Panc1 (cell line): ENCODE results near the gene GNAI3. TPM values are rescaled to one million over a fixed set of nuclear protein-coding genes. Genes with fewer than 3 reads are reported as not detected.

ENCODE experiments used
- ATAC-seq: fragments of 200-7000 bp; cut with Tn5 transposase; 2 replicates; pipeline ENCODE4 v1.9.1; 2020; ENCODE audit warnings: mild to moderate bottlenecking, moderate library complexity
- BruUV-seq: library from RNA; stranded (reverse); fragments of 400-500 nt; replicated peaks from 2 replicates; lab custom pipeline; 2021; lab: Mats Ljungman, UMichigan
- CTCF ChIA-PET: fragments of 300-600 bp; sonication (Branson Sonifier 250); formaldehyde crosslinking; loops from one replicate; lab custom pipeline; 2022; ENCODE audit warnings: antibody characterized with exemption; lab: Charles Lee
- POLR2A ChIA-PET: fragments of 300-600 bp; sonication (Branson Sonifier 250); formaldehyde crosslinking; loops from one replicate; lab custom pipeline; 2022; ENCODE audit warnings: antibody characterized with exemption; lab: Charles Lee
- DNase-seq: peaks from one replicate; pipeline ENCODE4 v3.0.0-alpha.2; 2010; ENCODE audit warnings: low read depth, low spot score
- H3K27ac ChIP-seq: 2 replicates; pipeline ENCODE4 v1.5.1; 2011; ENCODE audit warnings: mild to moderate bottlenecking, low read length, inconsistent platforms
- H3K27me3 ChIP-seq: fragments of 200-500 bp; sonication (Bioruptor generic); 2 replicates; pipeline ENCODE4 v1.6.0; 2014; ENCODE audit warnings: low read length, inconsistent platforms; ENCODE audit not compliant: control insufficient read depth, insufficient read depth
- H3K36me3 ChIP-seq: fragments of 200-500 bp; sonication (Bioruptor generic); 2 replicates; pipeline ENCODE4 v1.5.1; 2014; ENCODE audit warnings: inconsistent platforms, mild to moderate bottlenecking, low read length, moderate library complexity; ENCODE audit not compliant: control insufficient read depth, insufficient read depth
- H3K4me1 ChIP-seq: 2 replicates; pipeline ENCODE4 v1.5.1; 2011; ENCODE audit warnings: inconsistent platforms, mild to moderate bottlenecking, low read length, moderate library complexity; ENCODE audit not compliant: control insufficient read depth, insufficient read depth
- H3K4me3 ChIP-seq, 2 experiments: 2 replicates each; pipeline ENCODE4 v1.5.1; 2011 to 2012; ENCODE audit warnings: low read depth in 2 of 2, low read length in 2 of 2, mild to moderate bottlenecking in 2 of 2, inconsistent platforms in 1 of 2, moderate library complexity in 1 of 2
- H3K9me3 ChIP-seq: fragments of 200-500 bp; sonication (Bioruptor generic); 2 replicates; pipeline ENCODE4 v1.5.1; 2014; ENCODE audit warnings: low read depth, mild to moderate bottlenecking, inconsistent platforms, low read length, moderate library complexity; ENCODE audit not compliant: control insufficient read depth, insufficient read depth
- POLR2AphosphoS5 ChIP-seq: IDR thresholded peaks from 2 replicates; pipeline ENCODE4 v1.6.1; 2012; ENCODE audit warnings: mild to moderate bottlenecking, low read depth, low read length, moderate library complexity
- SIN3A ChIP-seq: IDR thresholded peaks from 2 replicates; pipeline ENCODE4 v1.6.1; 2012; ENCODE audit warnings: low read depth, mild to moderate bottlenecking, low read length, moderate library complexity, borderline replicate concordance; ENCODE audit not compliant: insufficient read depth
- TCF7L2 ChIP-seq: IDR thresholded peaks from 2 replicates; pipeline ENCODE4 v1.6.1; 2011; ENCODE audit warnings: mild to moderate bottlenecking, low read depth, low read length, inconsistent platforms
- in situ Hi-C: cut with HindIII; loops from 2 replicates; pipeline ENCODE4 v1.10.0; 2016; ENCODE audit warnings: low sequenced_read_pairs, low pct_unique_long_range_greater_than_20kb
- intact Hi-C: fragments of 100-400 bp; cut with micrococcal nuclease; formaldehyde crosslinking; loops from one replicate; pipeline ENCODE4 v1.10.0; 2022; ENCODE audit not compliant: unreplicated experiment
- total RNA-seq: library from RNA; stranded (reverse); gene quantifications from one replicate; pipeline ENCODE4 v1.2.1, GENCODE V29; 2021; ENCODE audit not compliant: unreplicated experiment
- TF ChIP-seq, protein P1 (sequence below), 2 experiments: IDR thresholded peaks; 2 replicates each; pipeline ENCODE4 v1.6.1; 2011 to 2012; ENCODE audit warnings: low read depth in 2 of 2, control low read depth in 1 of 2, low read length in 1 of 2, mild to moderate bottlenecking in 1 of 2, moderate library complexity in 1 of 2; ENCODE audit not compliant: insufficient read depth in 1 of 2
- TF ChIP-seq, protein P2 (sequence below): fragments of 450-650 bp; IDR thresholded peaks from 2 replicates; pipeline ENCODE4 v1.5.1; 2017; ENCODE audit warnings: mild to moderate bottlenecking

GNAI3 gene
- total RNA-seq, 1 experiment from 2014 or later = 6.4 TPM

DNA sequence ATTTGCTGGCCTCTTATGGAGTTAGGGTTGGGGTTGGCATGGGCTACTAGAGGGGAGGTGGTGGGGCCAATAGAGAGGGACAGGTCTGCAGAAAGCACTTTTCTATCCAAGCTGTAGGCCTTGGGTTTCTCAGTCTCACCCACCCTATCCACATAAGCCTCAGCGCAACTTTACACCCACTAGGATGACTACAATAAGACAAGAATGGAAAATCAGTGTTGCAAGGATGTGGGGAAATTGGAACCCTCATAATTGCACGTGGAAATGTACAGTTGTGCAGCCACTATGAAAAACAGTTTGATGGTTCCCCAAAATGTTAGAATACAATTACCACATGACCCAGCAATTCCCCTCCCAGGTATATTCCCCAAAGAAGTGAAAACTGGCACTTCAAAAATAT, 93.4 kb downstream of the GNAI3 start:
- TF ChIP-seq TCF7L2 (no peak), SIN3A (no peak), POLR2AphosphoS5 (no peak)
- TF ChIP-seq, protein P1, sequence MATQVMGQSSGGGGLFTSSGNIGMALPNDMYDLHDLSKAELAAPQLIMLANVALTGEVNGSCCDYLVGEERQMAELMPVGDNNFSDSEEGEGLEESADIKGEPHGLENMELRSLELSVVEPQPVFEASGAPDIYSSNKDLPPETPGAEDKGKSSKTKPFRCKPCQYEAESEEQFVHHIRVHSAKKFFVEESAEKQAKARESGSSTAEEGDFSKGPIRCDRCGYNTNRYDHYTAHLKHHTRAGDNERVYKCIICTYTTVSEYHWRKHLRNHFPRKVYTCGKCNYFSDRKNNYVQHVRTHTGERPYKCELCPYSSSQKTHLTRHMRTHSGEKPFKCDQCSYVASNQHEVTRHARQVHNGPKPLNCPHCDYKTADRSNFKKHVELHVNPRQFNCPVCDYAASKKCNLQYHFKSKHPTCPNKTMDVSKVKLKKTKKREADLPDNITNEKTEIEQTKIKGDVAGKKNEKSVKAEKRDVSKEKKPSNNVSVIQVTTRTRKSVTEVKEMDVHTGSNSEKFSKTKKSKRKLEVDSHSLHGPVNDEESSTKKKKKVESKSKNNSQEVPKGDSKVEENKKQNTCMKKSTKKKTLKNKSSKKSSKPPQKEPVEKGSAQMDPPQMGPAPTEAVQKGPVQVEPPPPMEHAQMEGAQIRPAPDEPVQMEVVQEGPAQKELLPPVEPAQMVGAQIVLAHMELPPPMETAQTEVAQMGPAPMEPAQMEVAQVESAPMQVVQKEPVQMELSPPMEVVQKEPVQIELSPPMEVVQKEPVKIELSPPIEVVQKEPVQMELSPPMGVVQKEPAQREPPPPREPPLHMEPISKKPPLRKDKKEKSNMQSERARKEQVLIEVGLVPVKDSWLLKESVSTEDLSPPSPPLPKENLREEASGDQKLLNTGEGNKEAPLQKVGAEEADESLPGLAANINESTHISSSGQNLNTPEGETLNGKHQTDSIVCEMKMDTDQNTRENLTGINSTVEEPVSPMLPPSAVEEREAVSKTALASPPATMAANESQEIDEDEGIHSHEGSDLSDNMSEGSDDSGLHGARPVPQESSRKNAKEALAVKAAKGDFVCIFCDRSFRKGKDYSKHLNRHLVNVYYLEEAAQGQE (IDR thresholded peaks at IDR 0.05; ENCODE audit: insufficient read depth in 1 of 2, low read depth in 2 of 2, low read length in 1 of 2) = no peak
- TF ChIP-seq, protein P2, sequence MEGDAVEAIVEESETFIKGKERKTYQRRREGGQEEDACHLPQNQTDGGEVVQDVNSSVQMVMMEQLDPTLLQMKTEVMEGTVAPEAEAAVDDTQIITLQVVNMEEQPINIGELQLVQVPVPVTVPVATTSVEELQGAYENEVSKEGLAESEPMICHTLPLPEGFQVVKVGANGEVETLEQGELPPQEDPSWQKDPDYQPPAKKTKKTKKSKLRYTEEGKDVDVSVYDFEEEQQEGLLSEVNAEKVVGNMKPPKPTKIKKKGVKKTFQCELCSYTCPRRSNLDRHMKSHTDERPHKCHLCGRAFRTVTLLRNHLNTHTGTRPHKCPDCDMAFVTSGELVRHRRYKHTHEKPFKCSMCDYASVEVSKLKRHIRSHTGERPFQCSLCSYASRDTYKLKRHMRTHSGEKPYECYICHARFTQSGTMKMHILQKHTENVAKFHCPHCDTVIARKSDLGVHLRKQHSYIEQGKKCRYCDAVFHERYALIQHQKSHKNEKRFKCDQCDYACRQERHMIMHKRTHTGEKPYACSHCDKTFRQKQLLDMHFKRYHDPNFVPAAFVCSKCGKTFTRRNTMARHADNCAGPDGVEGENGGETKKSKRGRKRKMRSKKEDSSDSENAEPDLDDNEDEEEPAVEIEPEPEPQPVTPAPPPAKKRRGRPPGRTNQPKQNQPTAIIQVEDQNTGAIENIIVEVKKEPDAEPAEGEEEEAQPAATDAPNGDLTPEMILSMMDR = no peak
- ChIA-PET CTCF (interaction anchor here (0.6 to 2.6 kb wide), 2 partner anchors 342 to 449 kb away, joined by 5 to 18 read pairs; partner anchors contain the start of gene AHCYL1), POLR2A (no interaction called here)
- H3K9me3 ChIP-seq = no peaks in the 10 kb centered on the region
- DNase-seq = no peak
- intact Hi-C loops (loop anchor here (2.0 to 5.0 kb wide), 2 partner anchors 131 to 340 kb away; partner anchors contain the start of gene AHCYL1), in situ Hi-C loops (no loop called here)
- H3K4me3 ChIP-seq = no peak overlapping the region
- no TSS peak for BruUV-seq
- H3K4me1 ChIP-seq = peaks cover 8% of the 10 kb centered on the region; the same call in 1 of the 2 replicates
- ATAC-seq = no peak
- H3K27ac ChIP-seq = no peak overlapping the region
- no peaks in the 10 kb centered on the region for H3K27me3 ChIP-seq
- no peaks in the 10 kb centered on the region for H3K36me3 ChIP-seq

DNA sequence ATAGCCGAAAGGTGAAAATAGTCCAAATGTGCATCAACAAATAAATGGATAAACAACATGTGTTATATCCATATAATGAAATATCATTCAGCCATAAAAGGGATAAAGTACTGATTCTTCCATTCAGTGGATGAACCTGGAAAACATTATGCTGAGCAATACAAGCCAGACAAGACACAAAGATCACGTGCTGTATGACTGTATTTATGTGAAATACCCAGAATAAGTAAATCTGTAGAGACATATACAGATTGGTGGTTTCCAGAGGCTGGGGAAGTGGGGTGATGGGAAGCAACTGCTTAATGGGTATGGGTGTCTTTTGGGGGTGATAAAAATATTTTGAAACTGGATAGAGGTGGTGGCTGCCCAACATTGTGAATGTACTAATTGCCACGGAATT, 94.2 kb downstream of the GNAI3 start:
- Histone ChIP-seq H3K27ac (no peak overlapping the region), H3K9me3 (no peaks in the 10 kb centered on the region), H3K36me3 (no peaks in the 10 kb centered on the region), H3K27me3 (no peaks in the 10 kb centered on the region), H3K4me1 (peaks cover 8% of the 10 kb centered on the region; the same call in 1 of the 2 replicates), H3K4me3 (no peak overlapping the region)
- in situ Hi-C loops = no loop called here
- intact Hi-C loops = loop anchor here (2.0 to 5.0 kb wide), 2 partner anchors 130 to 340 kb away; partner anchors contain the start of gene AHCYL1
- CTCF ChIA-PET = interaction anchor here (0.6 kb wide), 1 partner anchor 145 kb away, joined by 3 read pairs; no protein-coding TSS in a partner anchor
- ATAC-seq = no peak
- POLR2A ChIA-PET = no interaction called here
- BruUV-seq = no TSS peak
- DNase-seq = no peak
- TF ChIP-seq, protein P1 (IDR thresholded peaks at IDR 0.05; ENCODE audit: insufficient read depth in 1 of 2, low read depth in 2 of 2, low read length in 1 of 2) = no peak
- TF ChIP-seq POLR2AphosphoS5 = no peak
- TF ChIP-seq, protein P2 = no peak
- no peak for TF ChIP-seq TCF7L2
- TF ChIP-seq SIN3A = no peak
